GM23248 (cell line): Measurements from ENCODE around the gene WDR82.

Experiments used
- EZH2 ChIP-seq: fragments of 200-600 bp; sonication (generic); IDR thresholded peaks from 2 replicates; pipeline ENCODE4 v1.6.1; 2018; ENCODE audit warnings: antibody characterized with exemption, mild to moderate bottlenecking; ENCODE audit not compliant: insufficient read depth, poor library complexity, severe bottlenecking
- EZH2phosphoT487 ChIP-seq: fragments of 200-600 bp; sonication (generic); IDR thresholded peaks from 2 replicates; pipeline ENCODE4 v1.6.1; 2018; ENCODE audit warnings: antibody characterized with exemption, moderate library complexity, mild to moderate bottlenecking, low read depth; ENCODE audit not compliant: insufficient read depth

DNA sequence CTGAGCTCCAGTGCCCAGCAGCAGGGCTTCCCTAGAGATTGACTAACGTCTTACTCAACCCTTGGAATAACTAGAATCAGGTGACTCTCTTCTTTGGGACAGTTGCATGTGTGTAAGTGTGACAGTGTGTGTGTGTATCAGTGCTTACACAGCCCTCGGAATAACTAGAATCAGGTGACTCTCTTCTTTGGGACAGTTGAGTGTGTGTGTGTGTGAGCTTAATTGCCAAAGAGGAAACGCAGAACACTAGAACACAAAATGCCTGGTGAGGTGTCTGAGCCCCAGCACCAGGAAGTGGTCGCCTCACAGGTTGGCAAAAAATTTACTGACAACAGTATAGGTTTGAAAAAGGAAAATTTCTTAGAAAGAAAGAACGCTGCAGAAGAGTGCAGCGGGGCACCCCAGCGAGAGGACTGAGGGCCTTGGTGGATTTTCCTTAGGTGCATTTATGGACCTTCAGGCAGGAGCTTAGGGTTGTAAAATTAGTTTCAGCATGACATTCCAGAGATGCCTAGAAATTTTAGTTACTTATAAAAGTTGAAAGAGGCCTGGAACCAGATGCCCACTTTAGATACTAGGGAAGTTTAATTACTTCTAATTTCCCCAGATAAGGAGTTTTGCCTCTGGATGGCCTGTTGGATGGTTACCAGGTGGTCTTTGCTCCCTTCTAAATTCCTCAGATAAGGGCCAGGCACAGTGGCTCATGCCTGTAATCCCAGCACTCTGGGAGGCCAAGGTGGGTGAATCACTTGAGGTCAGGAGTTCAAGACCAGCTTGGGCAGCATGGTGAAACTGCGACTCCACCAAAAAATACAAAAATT is 3.7 kb upstream of the WDR82 start:
- TF ChIP-seq EZH2 (no peak), EZH2phosphoT487 (no peak)
